Aorta (tissue), 5 donors: ENCODE results near the gene SNAPIN. TPM values are rescaled to one million over a fixed set of nuclear protein-coding genes. Genes with fewer than 3 reads are reported as not detected.
"Not testable (repeated sequence)": the region's sequence is repeated elsewhere in the genome, so short reads cannot be mapped to it uniquely, and the experiment has no call there.

Experiments
- ATAC-seq: fragments of 200-7000 bp; cut with Tn5 transposase; one replicate; pipeline ENCODE4 v1.9.1; 2022; ENCODE audit warnings: moderate library complexity; ENCODE audit not compliant: low FRiP score
- DNase-seq, 2 donors: peaks; one replicate each; pipeline ENCODE4 v3.0.0-alpha.2; 2020
- H3K27ac ChIP-seq, 2 donors: one replicate each; pipeline ENCODE4 v1.5.1; 2013; ENCODE audit warnings: low read length in 2 of 2, mild to moderate bottlenecking in 2 of 2, moderate library complexity in 2 of 2, control low read depth in 1 of 2, inconsistent platforms in 1 of 2, low read depth in 1 of 2
- H3K27me3 ChIP-seq, 2 donors: one replicate each; pipeline ENCODE4 v1.6.1; 2013; ENCODE audit warnings: control low read depth in 1 of 2, low read length in 1 of 2, mild to moderate bottlenecking in 1 of 2, moderate library complexity in 1 of 2; ENCODE audit not compliant: insufficient read depth in 2 of 2, control insufficient read depth in 1 of 2
- H3K36me3 ChIP-seq, 2 donors: one replicate each; pipeline ENCODE4 v1.6.1; 2013; ENCODE audit warnings: control low read depth in 1 of 2, low read length in 1 of 2, mild to moderate bottlenecking in 1 of 2; ENCODE audit not compliant: insufficient read depth in 2 of 2, control insufficient read depth in 1 of 2
- H3K4me1 ChIP-seq, 2 donors: one replicate each; pipeline ENCODE4 v1.6.1; 2013; ENCODE audit warnings: low read length in 2 of 2, control low read depth in 1 of 2, mild to moderate bottlenecking in 1 of 2, moderate library complexity in 1 of 2; ENCODE audit not compliant: insufficient read depth in 2 of 2, control insufficient read depth in 1 of 2
- H3K4me3 ChIP-seq, 2 donors: one replicate each; pipeline ENCODE4 v1.5.1; 2013; ENCODE audit warnings: low read length in 2 of 2, control low read depth in 1 of 2, mild to moderate bottlenecking in 1 of 2
- H3K9me3 ChIP-seq: one replicate; pipeline ENCODE4 v1.6.1; 2013; ENCODE audit warnings: mild to moderate bottlenecking, low read length; ENCODE audit not compliant: control insufficient read depth
- WGBS, 2 donors: extraction: QIAGEN DNeasy Blood & Tissue Kit; methylation state at CpG; one replicate each; pipeline ENCODE4 v1.1.7; 2013; 5-methylcytosine and 5-hydroxymethylcytosine counted together
- intact Hi-C, 2 donors: fragments of 100-400 bp; cut with DNase I; formaldehyde crosslinking; loops; one replicate each; pipeline versions ENCODE4 v1.14.2 to v1.15.0; 2022
- polyA plus RNA-seq, 2 donors: library from polyadenylated mRNA; stranded (reverse); fragments of 200-250 nt; gene quantifications; one replicate each; pipeline ENCODE4 v1.2.3, GENCODE V29; 2013
- total RNA-seq, 2 donors: library from RNA; stranded (reverse); fragmentation: NEBNext Ultra II Directional; extraction: Animal tissue kit (Norgen Biotek cat#: 25700); gene quantifications; one replicate each; pipeline ENCODE4 v1.2.1, GENCODE V29; 2021
- donor health status: healthy with polysubstance abuse.
- donor health status: Bipolar disorder and iron deficiency.
- donor health status: DM: no; HTN: no; CAD: no.
- donor health status: DM: no; HTN: no; CAD: no.
- donor health status: DM: yes; HTN: yes; CAD: no.

SNAPIN gene
- total and polyA plus RNA-seq, 4 donors: 30.4 to 55.6 (median 44.0) TPM

DNA sequence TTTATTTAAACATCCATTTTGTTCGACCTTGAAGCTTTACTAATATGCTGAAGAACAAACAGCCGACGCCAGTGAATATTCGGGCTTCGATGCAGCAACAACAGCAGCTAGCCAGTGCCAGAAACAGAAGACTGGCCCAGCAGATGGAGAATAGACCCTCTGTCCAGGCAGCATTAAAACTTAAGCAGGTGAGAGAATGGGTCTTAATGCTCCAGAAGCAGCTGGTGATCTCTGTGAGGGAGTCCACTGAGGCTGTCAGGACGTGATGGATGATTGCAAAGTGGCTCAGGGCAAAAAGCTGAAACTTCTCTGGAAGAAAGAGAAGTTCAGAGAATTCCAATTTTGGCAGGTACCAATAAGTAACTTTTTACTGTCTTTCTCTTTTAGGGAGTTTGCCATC is 20.2 kb upstream of the SNAPIN start:
- H3K36me3 ChIP-seq: peaks cover 8 to 9% of the 10 kb centered on the region in 2 donors
- WGBS, 2 donors: 80 to 83% methylated on average over 6 of the region's 6 CpGs
- no peaks in the 10 kb centered on the region for H3K9me3 ChIP-seq
- no peak overlapping the region for H3K27ac ChIP-seq
- ATAC-seq: no peak
- no peak for DNase-seq
- no peaks in the 10 kb centered on the region for H3K27me3 ChIP-seq
- no peak overlapping the region for H3K4me3 ChIP-seq
- no peaks in the 10 kb centered on the region for H3K4me1 ChIP-seq
- intact Hi-C loops: no loop called here

DNA sequence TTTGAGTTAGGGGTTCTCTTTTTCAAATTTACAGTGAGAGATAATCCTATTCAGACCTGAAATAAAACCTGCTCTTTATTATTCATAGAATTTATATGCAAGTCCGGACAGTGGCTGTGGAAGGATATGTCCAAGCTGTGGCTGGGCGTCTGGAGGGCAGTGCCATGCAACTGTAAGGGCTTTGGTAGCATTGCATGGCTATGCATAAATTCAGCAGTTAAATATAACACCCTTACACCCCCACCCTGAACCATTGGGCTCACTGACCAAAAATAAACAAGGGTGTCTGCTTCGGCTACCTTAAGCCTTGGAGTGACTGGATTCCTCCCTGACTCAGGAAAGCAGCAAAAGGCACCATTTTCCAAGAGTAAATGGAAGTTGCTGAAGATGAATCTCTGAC is 19.2 kb upstream of the SNAPIN start:
- Histone ChIP-seq H3K9me3 (no peaks in the 10 kb centered on the region), H3K27ac (no peak overlapping the region), H3K4me3 (no peak overlapping the region), H3K27me3 (no peaks in the 10 kb centered on the region), H3K36me3 (peaks cover 8 to 9% of the 10 kb centered on the region in 2 donors), H3K4me1 (no peaks in the 10 kb centered on the region)
- ATAC-seq (no peak), DNase-seq (no peak)
- 71 to 73% methylated on average over 3 of the region's 3 CpGs for WGBS, 2 donors
- intact Hi-C loops: no loop called here

DNA sequence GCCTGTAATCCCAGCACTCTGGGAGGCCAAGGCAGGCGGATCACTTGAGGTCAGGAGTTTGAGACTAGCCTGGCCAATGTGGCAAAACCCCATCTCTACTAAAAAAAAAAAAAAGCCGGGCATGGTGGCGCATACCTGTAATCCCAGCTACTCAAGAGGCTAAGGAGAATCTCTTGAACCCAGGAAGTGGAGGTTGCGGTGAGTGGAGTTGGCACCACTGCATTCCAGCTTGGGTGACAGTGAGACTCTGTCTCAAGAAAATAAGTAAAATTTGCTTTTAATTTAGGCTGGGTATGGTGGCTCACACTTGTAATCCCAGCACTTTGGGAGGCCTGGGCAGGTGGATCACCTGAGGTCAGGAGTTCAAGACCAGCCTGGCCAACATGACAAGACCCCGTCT is 18.3 kb upstream of the SNAPIN start:
- H3K9me3 ChIP-seq, intact Hi-C loops, DNase-seq, H3K4me3 ChIP-seq, H3K27me3 ChIP-seq, H3K27ac ChIP-seq, ATAC-seq, H3K4me1 ChIP-seq: not testable (repeated sequence)
- peaks cover 9 to 10% of the 10 kb centered on the region in 2 donors for H3K36me3 ChIP-seq
- WGBS, 2 donors: 95 to 96% methylated on average over 5 of the region's 5 CpGs

DNA sequence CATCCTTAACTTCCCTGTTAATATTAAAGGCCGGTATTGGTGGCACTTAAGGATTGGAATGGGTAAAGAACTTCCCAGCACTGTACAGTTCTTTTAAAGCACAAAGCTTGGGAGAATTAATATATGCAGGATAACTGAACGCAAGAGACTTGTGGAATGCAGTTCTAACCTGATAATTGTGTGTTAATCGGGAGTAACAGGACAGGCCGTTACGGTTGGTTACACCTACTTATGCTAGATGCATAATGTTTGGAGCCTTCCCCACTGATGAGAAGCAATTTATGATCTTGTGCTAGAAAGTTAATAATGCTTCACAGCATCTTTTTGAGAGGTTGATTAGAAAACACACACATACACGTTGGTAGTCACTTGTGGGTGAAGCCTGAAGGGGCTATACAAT is 17.6 kb upstream of the SNAPIN start:
- Histone ChIP-seq H3K4me1 (no peaks in the 10 kb centered on the region), H3K27ac (no peak overlapping the region), H3K36me3 (peaks cover 10 to 11% of the 10 kb centered on the region in 2 donors), H3K9me3 (no peaks in the 10 kb centered on the region), H3K27me3 (no peaks in the 10 kb centered on the region), H3K4me3 (no peak overlapping the region)
- intact Hi-C loops: no loop called here
- ATAC-seq: no peak
- WGBS, 2 donors: 59 to 63% methylated on average over 6 of the region's 6 CpGs
- no peak for DNase-seq

DNA sequence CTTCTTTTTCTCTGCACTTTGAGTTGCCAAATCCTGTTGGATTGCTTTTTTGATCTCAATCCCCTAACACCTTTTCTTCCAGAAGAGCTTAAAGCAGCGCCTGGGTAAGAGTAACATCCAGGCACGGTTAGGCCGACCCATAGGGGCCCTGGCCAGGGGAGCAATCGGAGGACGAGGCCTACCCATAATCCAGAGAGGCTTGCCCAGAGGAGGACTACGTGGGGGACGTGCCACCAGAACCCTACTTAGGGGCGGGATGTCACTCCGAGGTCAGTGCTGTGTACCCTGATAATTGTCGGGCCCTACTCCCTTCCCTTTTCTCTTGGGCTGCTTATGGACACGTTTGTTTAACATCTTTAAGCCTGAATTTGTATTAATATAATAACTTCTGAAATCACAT is 16.3 kb upstream of the SNAPIN start:
- no peak overlapping the region for H3K27ac ChIP-seq
- H3K9me3 ChIP-seq: no peaks in the 10 kb centered on the region
- no peaks in the 10 kb centered on the region for H3K27me3 ChIP-seq
- DNase-seq (peak in 1 of 2 donors; percentile 40), ATAC-seq (no peak)
- peaks cover 8 to 10% of the 10 kb centered on the region in 2 donors for H3K36me3 ChIP-seq
- no peaks in the 10 kb centered on the region for H3K4me1 ChIP-seq
- intact Hi-C loops: no loop called here
- H3K4me3 ChIP-seq: no peak overlapping the region
- WGBS, 2 donors: 77 to 78% methylated on average over 11 of the region's 11 CpGs

GRCh38 chr1:153643100-153643499 is 15.4 kb upstream of the SNAPIN start:
- peaks cover 5 to 10% of the 10 kb centered on the region in 2 donors for H3K36me3 ChIP-seq
- ATAC-seq (no peak), DNase-seq (peak in 1 of 2 donors; percentile 66)
- H3K27ac ChIP-seq: no peak overlapping the region
- H3K4me1 ChIP-seq: no peaks in the 10 kb centered on the region
- H3K4me3 ChIP-seq: no peak overlapping the region
- H3K27me3 ChIP-seq: no peaks in the 10 kb centered on the region
- 88 to 89% methylated on average over 11 of the region's 11 CpGs for WGBS, 2 donors
- intact Hi-C loops: no loop called here
- H3K9me3 ChIP-seq: no peaks in the 10 kb centered on the region

DNA sequence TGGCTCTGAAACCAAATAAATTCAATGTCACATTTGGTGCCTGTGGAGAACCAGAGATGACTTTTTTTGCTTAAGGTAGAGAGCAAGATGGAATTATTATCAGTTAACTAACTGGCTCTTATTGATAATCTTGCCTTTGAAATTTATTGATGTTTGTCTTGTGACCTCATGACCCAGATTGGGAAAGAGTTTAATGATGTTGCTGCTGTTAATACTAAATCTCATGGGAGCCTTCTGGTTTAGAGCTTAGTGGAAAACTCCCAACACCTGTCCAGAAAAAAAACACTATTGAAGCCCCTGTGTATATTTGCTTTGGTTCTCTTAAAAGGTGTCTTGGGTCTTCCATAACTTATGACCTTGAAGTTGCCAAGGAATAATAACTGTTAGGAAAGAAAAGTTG is 14.7 kb upstream of the SNAPIN start:
- no peaks in the 10 kb centered on the region for H3K4me1 ChIP-seq
- DNase-seq (no peak), ATAC-seq (no peak)
- H3K9me3 ChIP-seq: no peaks in the 10 kb centered on the region
- no peaks in the 10 kb centered on the region for H3K27me3 ChIP-seq
- H3K36me3 ChIP-seq: peaks cover 5 to 8% of the 10 kb centered on the region in 2 donors
- no peak overlapping the region for H3K4me3 ChIP-seq
- intact Hi-C loops: no loop called here
- no peak overlapping the region for H3K27ac ChIP-seq

GRCh38 chr1:153646672-153647345 is 11.7 kb upstream of the SNAPIN start:
- peaks cover 3 to 4% of the 10 kb centered on the region in 2 donors for H3K36me3 ChIP-seq

DNA sequence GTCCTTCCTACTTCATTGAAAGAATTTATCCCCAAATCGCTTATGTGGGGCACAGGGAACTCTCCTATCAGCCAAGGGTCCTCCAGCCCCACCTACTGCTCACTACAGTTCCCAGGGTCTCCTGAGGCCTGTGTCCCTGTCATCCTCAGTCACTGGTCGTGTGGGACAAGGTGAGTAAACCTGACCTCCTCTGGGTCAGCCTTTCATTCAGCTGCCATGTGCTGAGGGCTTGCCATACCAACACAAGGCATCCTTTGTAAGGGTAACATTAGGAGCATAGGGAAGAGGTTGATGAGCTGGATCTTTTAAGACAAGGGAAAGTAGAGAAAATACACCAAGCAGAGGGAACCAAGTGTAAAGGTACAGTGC is 11.2 kb upstream of the SNAPIN start:
- H3K4me1 ChIP-seq: no peaks in the 10 kb centered on the region
- H3K9me3 ChIP-seq: no peaks in the 10 kb centered on the region
- H3K27me3 ChIP-seq: no peaks in the 10 kb centered on the region
- DNase-seq: no peak
- no peak for ATAC-seq
- H3K36me3 ChIP-seq: peaks cover 3 to 4% of the 10 kb centered on the region in 2 donors
- intact Hi-C loops: no loop called here
- WGBS, 2 donors: 45 to 53% methylated on average over 2 of the region's 2 CpGs
- no peak overlapping the region for H3K27ac ChIP-seq
- no peak overlapping the region for H3K4me3 ChIP-seq

More at GRCh38 chr1:153646672-153647345, 11.7 kb upstream of the SNAPIN start:
- intact Hi-C loops: no loop called here
- H3K27me3 ChIP-seq: no peaks in the 10 kb centered on the region
- DNase-seq (peak in 1 of 2 donors; percentile 62), ATAC-seq (no peak)
- WGBS, 2 donors: 67 to 73% methylated on average over 5 of the region's 5 CpGs
- no peaks in the 10 kb centered on the region for H3K9me3 ChIP-seq
- no peaks in the 10 kb centered on the region for H3K4me1 ChIP-seq
- no peak overlapping the region for H3K27ac ChIP-seq
- no peak overlapping the region for H3K4me3 ChIP-seq
